PFSK-1 (cell line): Measurements from ENCODE around the gene MRFAP1L1.

Experiments used
- POLR2AphosphoS5 ChIP-seq: IDR thresholded peaks from 2 replicates; pipeline ENCODE4 v1.6.1; 2012; ENCODE audit warnings: low read depth, mild to moderate bottlenecking, control low read depth, low read length, moderate library complexity
- TAF1 ChIP-seq: IDR thresholded peaks from 2 replicates; pipeline ENCODE4 v1.6.1; 2012; ENCODE audit warnings: low read length, control low read depth, borderline replicate concordance; ENCODE audit not compliant: insufficient read depth
- TF ChIP-seq, protein P1 (sequence below), 2 experiments: IDR thresholded peaks; 2 replicates each; pipeline versions ENCODE4 v1.6.1 to v1.8.0; 2011 to 2012; ENCODE audit warnings: low read depth in 2 of 2, low read length in 2 of 2, control low read depth in 1 of 2, inconsistent platforms in 1 of 2, mild to moderate bottlenecking in 1 of 2, moderate library complexity in 1 of 2; ENCODE audit not compliant: insufficient read depth in 1 of 2

DNA sequence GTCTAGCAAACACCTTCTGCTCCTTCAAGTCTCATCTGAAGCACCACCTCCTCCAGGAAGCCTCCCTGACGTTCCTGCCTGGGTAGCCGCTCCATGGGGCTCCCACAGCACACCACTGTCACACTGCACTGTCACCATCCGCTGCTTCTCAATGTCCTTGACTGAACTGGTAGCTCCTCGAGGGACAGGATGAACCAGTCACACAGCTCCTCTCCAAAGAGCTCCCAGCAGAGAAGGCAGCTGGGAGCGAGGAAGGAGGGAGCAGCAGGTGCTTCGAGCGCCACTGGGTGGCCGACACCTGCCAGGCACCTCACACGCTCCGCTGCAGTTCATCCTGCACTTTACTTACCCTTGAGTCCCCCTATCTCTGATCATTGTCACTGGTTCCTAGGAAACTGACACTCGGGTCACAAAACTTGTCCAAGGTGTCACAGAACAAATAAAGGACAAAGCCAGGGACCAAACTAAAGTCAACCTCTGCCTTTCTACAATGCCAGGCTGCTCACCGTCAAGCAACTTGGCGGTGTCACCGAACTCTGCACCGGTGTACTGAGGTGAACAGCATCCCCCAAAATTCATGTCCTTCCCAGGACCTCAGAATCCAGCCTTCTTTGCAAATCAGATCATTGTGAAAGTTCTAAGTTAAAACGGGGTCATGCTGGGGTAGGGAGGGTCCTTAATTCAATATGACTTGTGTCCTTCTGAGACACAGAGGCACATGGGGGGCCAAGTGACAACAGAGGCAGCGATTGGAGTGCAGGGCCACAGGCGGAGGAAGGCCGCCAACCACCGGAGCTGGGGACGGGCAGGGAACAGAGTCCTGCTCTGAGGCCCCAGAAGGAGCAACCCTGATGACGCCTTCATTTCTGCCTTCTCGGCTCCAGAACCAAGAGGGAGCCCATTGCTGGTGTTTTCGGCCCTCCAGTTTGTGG lies 21.5 kb downstream of the MRFAP1L1 start:
- TF ChIP-seq, protein P1, sequence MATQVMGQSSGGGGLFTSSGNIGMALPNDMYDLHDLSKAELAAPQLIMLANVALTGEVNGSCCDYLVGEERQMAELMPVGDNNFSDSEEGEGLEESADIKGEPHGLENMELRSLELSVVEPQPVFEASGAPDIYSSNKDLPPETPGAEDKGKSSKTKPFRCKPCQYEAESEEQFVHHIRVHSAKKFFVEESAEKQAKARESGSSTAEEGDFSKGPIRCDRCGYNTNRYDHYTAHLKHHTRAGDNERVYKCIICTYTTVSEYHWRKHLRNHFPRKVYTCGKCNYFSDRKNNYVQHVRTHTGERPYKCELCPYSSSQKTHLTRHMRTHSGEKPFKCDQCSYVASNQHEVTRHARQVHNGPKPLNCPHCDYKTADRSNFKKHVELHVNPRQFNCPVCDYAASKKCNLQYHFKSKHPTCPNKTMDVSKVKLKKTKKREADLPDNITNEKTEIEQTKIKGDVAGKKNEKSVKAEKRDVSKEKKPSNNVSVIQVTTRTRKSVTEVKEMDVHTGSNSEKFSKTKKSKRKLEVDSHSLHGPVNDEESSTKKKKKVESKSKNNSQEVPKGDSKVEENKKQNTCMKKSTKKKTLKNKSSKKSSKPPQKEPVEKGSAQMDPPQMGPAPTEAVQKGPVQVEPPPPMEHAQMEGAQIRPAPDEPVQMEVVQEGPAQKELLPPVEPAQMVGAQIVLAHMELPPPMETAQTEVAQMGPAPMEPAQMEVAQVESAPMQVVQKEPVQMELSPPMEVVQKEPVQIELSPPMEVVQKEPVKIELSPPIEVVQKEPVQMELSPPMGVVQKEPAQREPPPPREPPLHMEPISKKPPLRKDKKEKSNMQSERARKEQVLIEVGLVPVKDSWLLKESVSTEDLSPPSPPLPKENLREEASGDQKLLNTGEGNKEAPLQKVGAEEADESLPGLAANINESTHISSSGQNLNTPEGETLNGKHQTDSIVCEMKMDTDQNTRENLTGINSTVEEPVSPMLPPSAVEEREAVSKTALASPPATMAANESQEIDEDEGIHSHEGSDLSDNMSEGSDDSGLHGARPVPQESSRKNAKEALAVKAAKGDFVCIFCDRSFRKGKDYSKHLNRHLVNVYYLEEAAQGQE (IDR thresholded peaks at IDR 0.05; ENCODE audit: insufficient read depth in 1 of 2, low read depth in 2 of 2, low read length in 2 of 2) = no peak
- no peak for TF ChIP-seq POLR2AphosphoS5
- no peak for TF ChIP-seq TAF1
